Measurements from ENCODE around the gene SGPL1. TPM values are rescaled to one million over a fixed set of nuclear protein-coding genes. Genes with fewer than 3 reads are reported as not detected.

Gene SGPL1
- total and polyA plus RNA-seq, 2 of the 8 experiments (the other 6 are each of a cell fraction or from before 2014, with no cell fraction given), result 20.5 to 51.6 TPM

GRCh38 chr10:70795613-70796012 is 20.1 kb upstream of the SGPL1 start (continued):
- TF ChIP-seq, protein P1, sequence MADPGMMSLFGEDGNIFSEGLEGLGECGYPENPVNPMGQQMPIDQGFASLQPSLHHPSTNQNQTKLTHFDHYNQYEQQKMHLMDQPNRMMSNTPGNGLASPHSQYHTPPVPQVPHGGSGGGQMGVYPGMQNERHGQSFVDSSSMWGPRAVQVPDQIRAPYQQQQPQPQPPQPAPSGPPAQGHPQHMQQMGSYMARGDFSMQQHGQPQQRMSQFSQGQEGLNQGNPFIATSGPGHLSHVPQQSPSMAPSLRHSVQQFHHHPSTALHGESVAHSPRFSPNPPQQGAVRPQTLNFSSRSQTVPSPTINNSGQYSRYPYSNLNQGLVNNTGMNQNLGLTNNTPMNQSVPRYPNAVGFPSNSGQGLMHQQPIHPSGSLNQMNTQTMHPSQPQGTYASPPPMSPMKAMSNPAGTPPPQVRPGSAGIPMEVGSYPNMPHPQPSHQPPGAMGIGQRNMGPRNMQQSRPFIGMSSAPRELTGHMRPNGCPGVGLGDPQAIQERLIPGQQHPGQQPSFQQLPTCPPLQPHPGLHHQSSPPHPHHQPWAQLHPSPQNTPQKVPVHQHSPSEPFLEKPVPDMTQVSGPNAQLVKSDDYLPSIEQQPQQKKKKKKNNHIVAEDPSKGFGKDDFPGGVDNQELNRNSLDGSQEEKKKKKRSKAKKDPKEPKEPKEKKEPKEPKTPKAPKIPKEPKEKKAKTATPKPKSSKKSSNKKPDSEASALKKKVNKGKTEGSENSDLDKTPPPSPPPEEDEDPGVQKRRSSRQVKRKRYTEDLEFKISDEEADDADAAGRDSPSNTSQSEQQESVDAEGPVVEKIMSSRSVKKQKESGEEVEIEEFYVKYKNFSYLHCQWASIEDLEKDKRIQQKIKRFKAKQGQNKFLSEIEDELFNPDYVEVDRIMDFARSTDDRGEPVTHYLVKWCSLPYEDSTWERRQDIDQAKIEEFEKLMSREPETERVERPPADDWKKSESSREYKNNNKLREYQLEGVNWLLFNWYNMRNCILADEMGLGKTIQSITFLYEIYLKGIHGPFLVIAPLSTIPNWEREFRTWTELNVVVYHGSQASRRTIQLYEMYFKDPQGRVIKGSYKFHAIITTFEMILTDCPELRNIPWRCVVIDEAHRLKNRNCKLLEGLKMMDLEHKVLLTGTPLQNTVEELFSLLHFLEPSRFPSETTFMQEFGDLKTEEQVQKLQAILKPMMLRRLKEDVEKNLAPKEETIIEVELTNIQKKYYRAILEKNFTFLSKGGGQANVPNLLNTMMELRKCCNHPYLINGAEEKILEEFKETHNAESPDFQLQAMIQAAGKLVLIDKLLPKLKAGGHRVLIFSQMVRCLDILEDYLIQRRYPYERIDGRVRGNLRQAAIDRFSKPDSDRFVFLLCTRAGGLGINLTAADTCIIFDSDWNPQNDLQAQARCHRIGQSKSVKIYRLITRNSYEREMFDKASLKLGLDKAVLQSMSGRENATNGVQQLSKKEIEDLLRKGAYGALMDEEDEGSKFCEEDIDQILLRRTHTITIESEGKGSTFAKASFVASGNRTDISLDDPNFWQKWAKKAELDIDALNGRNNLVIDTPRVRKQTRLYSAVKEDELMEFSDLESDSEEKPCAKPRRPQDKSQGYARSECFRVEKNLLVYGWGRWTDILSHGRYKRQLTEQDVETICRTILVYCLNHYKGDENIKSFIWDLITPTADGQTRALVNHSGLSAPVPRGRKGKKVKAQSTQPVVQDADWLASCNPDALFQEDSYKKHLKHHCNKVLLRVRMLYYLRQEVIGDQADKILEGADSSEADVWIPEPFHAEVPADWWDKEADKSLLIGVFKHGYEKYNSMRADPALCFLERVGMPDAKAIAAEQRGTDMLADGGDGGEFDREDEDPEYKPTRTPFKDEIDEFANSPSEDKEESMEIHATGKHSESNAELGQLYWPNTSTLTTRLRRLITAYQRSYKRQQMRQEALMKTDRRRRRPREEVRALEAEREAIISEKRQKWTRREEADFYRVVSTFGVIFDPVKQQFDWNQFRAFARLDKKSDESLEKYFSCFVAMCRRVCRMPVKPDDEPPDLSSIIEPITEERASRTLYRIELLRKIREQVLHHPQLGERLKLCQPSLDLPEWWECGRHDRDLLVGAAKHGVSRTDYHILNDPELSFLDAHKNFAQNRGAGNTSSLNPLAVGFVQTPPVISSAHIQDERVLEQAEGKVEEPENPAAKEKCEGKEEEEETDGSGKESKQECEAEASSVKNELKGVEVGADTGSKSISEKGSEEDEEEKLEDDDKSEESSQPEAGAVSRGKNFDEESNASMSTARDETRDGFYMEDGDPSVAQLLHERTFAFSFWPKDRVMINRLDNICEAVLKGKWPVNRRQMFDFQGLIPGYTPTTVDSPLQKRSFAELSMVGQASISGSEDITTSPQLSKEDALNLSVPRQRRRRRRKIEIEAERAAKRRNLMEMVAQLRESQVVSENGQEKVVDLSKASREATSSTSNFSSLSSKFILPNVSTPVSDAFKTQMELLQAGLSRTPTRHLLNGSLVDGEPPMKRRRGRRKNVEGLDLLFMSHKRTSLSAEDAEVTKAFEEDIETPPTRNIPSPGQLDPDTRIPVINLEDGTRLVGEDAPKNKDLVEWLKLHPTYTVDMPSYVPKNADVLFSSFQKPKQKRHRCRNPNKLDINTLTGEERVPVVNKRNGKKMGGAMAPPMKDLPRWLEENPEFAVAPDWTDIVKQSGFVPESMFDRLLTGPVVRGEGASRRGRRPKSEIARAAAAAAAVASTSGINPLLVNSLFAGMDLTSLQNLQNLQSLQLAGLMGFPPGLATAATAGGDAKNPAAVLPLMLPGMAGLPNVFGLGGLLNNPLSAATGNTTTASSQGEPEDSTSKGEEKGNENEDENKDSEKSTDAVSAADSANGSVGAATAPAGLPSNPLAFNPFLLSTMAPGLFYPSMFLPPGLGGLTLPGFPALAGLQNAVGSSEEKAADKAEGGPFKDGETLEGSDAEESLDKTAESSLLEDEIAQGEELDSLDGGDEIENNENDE (IDR thresholded peaks at IDR 0.05; ENCODE audit: insufficient replicate concordance, low read length), result no peak
- no peak for TF ChIP-seq SIX5 (IDR thresholded peaks at IDR 0.05; ENCODE audit: low read depth, low read length)
- TF ChIP-seq CTCF (IDR thresholded peaks at IDR 0.05; ENCODE audit: control extremely low read depth in 1 of 3, insufficient read depth in 1 of 3, low read depth in 1 of 3, low read length in 3 of 3), result no peak
- no peak for TF ChIP-seq RBBP5 (IDR thresholded peaks at IDR 0.05; ENCODE audit: borderline replicate concordance, low read depth, low read length)
- TF ChIP-seq KDM4A (IDR thresholded peaks at IDR 0.05; ENCODE audit: low read depth, low read length, severe bottlenecking), result no peak
- no peak for TF ChIP-seq JUN (IDR thresholded peaks at IDR 0.05; ENCODE audit: low read depth, low read length)
- no peak for TF ChIP-seq SIN3A (conservative IDR thresholded peaks at IDR 0.05 in 1 of 2, IDR thresholded peaks at IDR 0.05 in 1 of 2; ENCODE audit: low read depth in 1 of 2, low read length in 2 of 2)
- no peak for TF ChIP-seq KDM5A (IDR thresholded peaks at IDR 0.05; ENCODE audit: low read length)
- TF ChIP-seq BRCA1 (IDR thresholded peaks at IDR 0.05; ENCODE audit: low read depth, low read length), result no peak
